Heart right ventricle (tissue), 16 donors: ENCODE measurements around the gene PDE4D. TPM values are rescaled to one million over a fixed set of nuclear protein-coding genes. Genes with fewer than 3 reads are reported as not detected.
A peak's percentile ranks its signal among the peaks of the same experiment; 100 is the strongest.

Source experiments
- ATAC-seq, 8 donors: fragments of 200-7000 bp; cut with Tn5 transposase; one replicate each; pipeline ENCODE4 v1.9.1; 2020; ENCODE audit warnings: mild to moderate bottlenecking in 8 of 8, moderate library complexity in 8 of 8, moderate number of reproducible peaks in 1 of 8
- DNase-seq, 2 donors: peaks; one replicate each; pipeline ENCODE4 v3.0.0-alpha.2; 2020
- H3K27ac ChIP-seq, 10 donors: fragments of 200-600 bp; sonication (generic) in 2 of 10; one replicate each; pipeline versions ENCODE4 v1.5.0 to v1.8.0; 2020 to 2022; ENCODE audit warnings: mild to moderate bottlenecking in 3 of 10
- H3K27me3 ChIP-seq, 7 donors: fragments of 200-600 bp; one replicate each; pipeline ENCODE4 v1.8.0; 2021 to 2022; ENCODE audit warnings: mild to moderate bottlenecking in 2 of 7
- H3K36me3 ChIP-seq, 9 donors: fragments of 200-600 bp; sonication (generic) in 1 of 9; one replicate each; pipeline versions ENCODE4 v1.5.0 to v1.8.0; 2020 to 2022; ENCODE audit warnings: mild to moderate bottlenecking in 2 of 9
- H3K4me1 ChIP-seq, 9 donors: fragments of 200-600 bp; sonication (generic) in 1 of 9; one replicate each; pipeline versions ENCODE4 v1.5.0 to v1.8.0; 2020 to 2022; ENCODE audit warnings: mild to moderate bottlenecking in 4 of 9
- H3K4me3 ChIP-seq, 10 donors: fragments of 200-600 bp; sonication (generic) in 2 of 10; one replicate each; pipeline versions ENCODE4 v1.5.0 to v1.8.0; 2020 to 2022; ENCODE audit warnings: mild to moderate bottlenecking in 7 of 10, moderate library complexity in 2 of 10
- H3K9me3 ChIP-seq, 11 donors: fragments of 200-600 bp in 10 of 11; sonication (generic) in 2 of 11; one replicate each; pipeline versions ENCODE4 v1.5.0 to v1.8.0; 2013 to 2022; ENCODE audit warnings: mild to moderate bottlenecking in 2 of 11, control low read depth in 1 of 11, moderate library complexity in 1 of 11
- CTCF ChIP-seq, 9 donors: fragments of 200-600 bp; sonication (generic) in 2 of 9; IDR thresholded peaks; one replicate each; pipeline versions ENCODE4 v1.5.0 to v1.8.0; 2021 to 2022; ENCODE audit warnings: antibody characterized with exemption in 9 of 9, mild to moderate bottlenecking in 5 of 9, moderate library complexity in 1 of 9
- WGBS, 2 donors: extraction: QIAGEN DNeasy Blood & Tissue Kit; methylation state at CpG; one replicate each; pipeline ENCODE4 v1.1.7; 2013; ENCODE audit warnings: inconsistent platforms in 1 of 2; 5-methylcytosine and 5-hydroxymethylcytosine counted together
- intact Hi-C, 10 donors: fragments of 100-400 bp; cut with DNase I; formaldehyde crosslinking; loops; one replicate each; pipeline versions ENCODE4 v1.11.1 to v1.14.2; 2022
- polyA plus RNA-seq, 2 donors: library from polyadenylated mRNA; stranded (reverse); fragments of 200-250 nt; gene quantifications; one replicate each; pipeline ENCODE4 v1.2.3, GENCODE V29; 2013
- total RNA-seq, 10 donors: library from RNA; stranded (reverse); fragmentation: NEBNext Ultra II Directional in 3 of 10; extraction: Animal tissue kit (Norgen Biotek cat#: 25700) in 3 of 10; gene quantifications; one replicate each; pipeline versions ENCODE4 v1.2.1 to v1.2.4, GENCODE V29; 2021 to 2023
- donor health status: Arrhythmogenic right ventricular cardiomyopathy.
- donor health status: ischemic (EF 13 %, LVEDD 7.1; RV severe dilation, severe dysfunction).
- donor health status: healthy with polysubstance abuse.
- donor health status: DM: no; HTN: yes; CAD: no.
- donor health status: DM: no; HTN: no; CAD: no.
- donor health status: ischemic (EF 25% LVEDD 6.9; RV normal size, moderate dysfunction).
- donor health status: ischemic (EF 25% LVEDD 5.7; RV mildly dilated, moderate dysfunction).
- donor health status: healthy.
- donor health status: DM: yes; HTN: yes; CAD: no.
- donor health status: Ischemic cardiomyopathy.
- donor health status: ischemic (EF 35%, LVEDD 5.7; RV mildly dilated, moderate dysfunction).
- donor health status: nonischemic (EF 11% LVEDD 7.7; RV severe dilation, severe dysfunction).
- donor health status: DM: yes; HTN: yes; CAD: no.
- donor health status: PGD.
- donor health status: ischemic (EF 29% LVEDD 5.4; RV normal size, mild dysfunction).
- donor health status: nonischemic (EF 23%, LVEDD 6.1; RV moderate dilation, normal function).

PDE4D gene
- total and polyA plus RNA-seq, 12 donors = 5.8 to 83.2 (median 39.5) TPM

- H3K36me3 ChIP-seq = peaks cover 0 to 92% (median 7%) of the 10 kb centered on the region in 9 donors
- no peak overlapping the region for H3K27ac ChIP-seq
- H3K4me3 ChIP-seq = no peak overlapping the region
- ATAC-seq = peak in 3 of 8 donors; percentile 45 to 64 (median 60)
- H3K9me3 ChIP-seq = no peaks in the 10 kb centered on the region
- H3K27me3 ChIP-seq = no peaks in the 10 kb centered on the region
- no peak for TF ChIP-seq CTCF (IDR thresholded peaks at IDR 0.05)
- peaks cover 0 to 13% (median 0%) of the 10 kb centered on the region in 9 donors for H3K4me1 ChIP-seq
- intact Hi-C loops = no loop called here
- no peak for DNase-seq
Measured at GRCh38 chr5:58979090-58979489, 914.4 kb downstream of the PDE4D start.

GRCh38 chr5:58974601-58975000 lies 918.9 kb downstream of the PDE4D start:
- 94 to 95% methylated on average over 5 of the region's 5 CpGs for WGBS, 2 donors
- Histone ChIP-seq H3K27me3 (no peaks in the 10 kb centered on the region), H3K4me3 (no peak overlapping the region), H3K36me3 (peaks cover 0 to 77% (median 11%) of the 10 kb centered on the region in 9 donors), H3K4me1 (peaks cover 0 to 16% (median 0%) of the 10 kb centered on the region in 9 donors), H3K27ac (no peak overlapping the region), H3K9me3 (no peaks in the 10 kb centered on the region)
- ATAC-seq (no peak), DNase-seq (no peak)
- intact Hi-C loops = no loop called here
- TF ChIP-seq CTCF (IDR thresholded peaks at IDR 0.05) = no peak

GRCh38 chr5:58974083-58974482 lies 919.4 kb downstream of the PDE4D start:
- H3K27ac ChIP-seq = no peak overlapping the region
- 92 to 95% methylated on average over 5 of the region's 5 CpGs for WGBS, 2 donors
- no peak for ATAC-seq
- H3K36me3 ChIP-seq = peaks cover 0 to 72% (median 11%) of the 10 kb centered on the region in 9 donors
- H3K27me3 ChIP-seq = no peaks in the 10 kb centered on the region
- H3K4me1 ChIP-seq = peaks cover 0 to 11% (median 0%) of the 10 kb centered on the region in 9 donors
- DNase-seq = no peak
- intact Hi-C loops = no loop called here
- no peaks in the 10 kb centered on the region for H3K9me3 ChIP-seq
- no peak for TF ChIP-seq CTCF (IDR thresholded peaks at IDR 0.05)
- H3K4me3 ChIP-seq = no peak overlapping the region

GRCh38 chr5:58972301-58972700 lies 921.2 kb downstream of the PDE4D start:
- no peaks in the 10 kb centered on the region for H3K9me3 ChIP-seq
- DNase-seq (no peak), ATAC-seq (peak in 1 of 8 donors; percentile 56)
- 33 to 37% methylated on average over 1 of the region's 1 CpG for whole genome bisulfite sequencing, 2 donors
- no peak overlapping the region for H3K27ac ChIP-seq
- H3K27me3 ChIP-seq = no peaks in the 10 kb centered on the region
- peaks cover 0 to 60% (median 11%) of the 10 kb centered on the region in 9 donors for H3K36me3 ChIP-seq
- no peak overlapping the region for H3K4me3 ChIP-seq
- TF ChIP-seq CTCF (IDR thresholded peaks at IDR 0.05) = no peak
- H3K4me1 ChIP-seq = peaks cover 0 to 6% (median 0%) of the 10 kb centered on the region in 9 donors
- intact Hi-C loops = no loop called here
